Gastrocnemius medialis (tissue), 4 donors: Measurements from ENCODE around the gene TESK1. TPM values are rescaled to one million over a fixed set of nuclear protein-coding genes. Genes with fewer than 3 reads are reported as not detected.
A peak's percentile ranks its signal among the peaks of the same experiment; 100 is the strongest.

Source experiments
- ATAC-seq, 2 donors: fragments of 150-250 bp; one replicate each; pipeline ENCODE4 v1.9.1; 2016
- DNase-seq, 2 donors: peaks; one replicate each; pipeline ENCODE4 v3.0.0-alpha.2; 2019
- H3K27ac ChIP-seq, 4 donors: fragments of 200-600 bp; sonication (generic); 1 replicate in 1 of 4; 2 replicates in 3 of 4; pipeline ENCODE4 v1.5.1; 2016 to 2018; ENCODE audit warnings: mild to moderate bottlenecking in 2 of 4, moderate library complexity in 1 of 4
- H3K27me3 ChIP-seq, 3 donors: fragments of 200-600 bp; sonication (generic) in 2 of 3; 1 replicate in 1 of 3; 2 replicates in 2 of 3; pipeline versions ENCODE4 v1.5.1 to v1.6.0; 2016 to 2019; ENCODE audit warnings: mild to moderate bottlenecking in 1 of 3, moderate library complexity in 1 of 3
- H3K36me3 ChIP-seq, 2 donors: fragments of 200-600 bp; sonication (generic) in 1 of 2; one replicate each; pipeline ENCODE4 v1.5.1; 2017 to 2018
- H3K4me1 ChIP-seq, 2 donors: fragments of 200-600 bp; sonication (generic) in 1 of 2; one replicate each; pipeline ENCODE4 v1.5.1; 2016 to 2017; ENCODE audit warnings: mild to moderate bottlenecking in 2 of 2
- H3K4me3 ChIP-seq, 4 donors: fragments of 200-600 bp; sonication (generic) in 3 of 4; 1 replicate in 1 of 4; 2 replicates in 3 of 4; pipeline ENCODE4 v1.5.1; 2016 to 2019; ENCODE audit warnings: mild to moderate bottlenecking in 2 of 4
- H3K9me3 ChIP-seq, 3 donors: fragments of 200-600 bp; sonication (generic) in 2 of 3; 1 replicate in 1 of 3; 2 replicates in 2 of 3; pipeline ENCODE4 v1.5.1; 2016 to 2019
- CTCF ChIP-seq, 5 experiments: fragments of 450-650 bp in 3 of 5; fragments of 200-600 bp in 2 of 5; sonication (generic) in 2 of 5; IDR thresholded peaks in 4 of 5; conservative IDR thresholded peaks in 1 of 5; 1 replicate in 4 of 5; 2 replicates in 1 of 5; pipeline ENCODE4 v1.5.1; 2016 to 2019; ENCODE audit warnings: antibody characterized with exemption in 5 of 5, mild to moderate bottlenecking in 3 of 5, moderate library complexity in 3 of 5
- POLR2A ChIP-seq, 2 donors: fragments of 450-650 bp; IDR thresholded peaks; one replicate each; pipeline ENCODE4 v1.6.1; 2017; ENCODE audit warnings: antibody characterized with exemption in 2 of 2, mild to moderate bottlenecking in 2 of 2, moderate library complexity in 2 of 2
- in situ Hi-C, 4 donors: fragments of 200-750 bp; cut with MboI; loops; one replicate each; pipeline versions ENCODE4 v1.15.0 to v1.8.0; 2017; ENCODE audit warnings: low sequenced_read_pairs in 4 of 4
- intact Hi-C: fragments of 100-400 bp; cut with DNase I; formaldehyde crosslinking; loops from one replicate; pipeline ENCODE4 v1.15.1; 2023; ENCODE audit warnings: low total_unique reads
- total RNA-seq, 4 donors: library from RNA; depleted of rRNA; stranded (reverse); fragments of >200 nt; gene quantifications; one replicate each; pipeline versions ENCODE4 v1.1.0 to v1.2.3, GENCODE V29; 2016

TESK1 gene
- total RNA-seq, 4 donors from 2014 or later = 48.1 to 108 (median 65.4) TPM

- Histone ChIP-seq H3K27me3 (no peaks in the 10 kb centered on the region), H3K4me3 (peak overlapping the region in 1 of 4 donors; percentile 73), H3K36me3 (peaks cover 0 to 9% of the 10 kb centered on the region in 2 donors), H3K9me3 (no peaks in the 10 kb centered on the region), H3K4me1 (peaks cover 32 to 36% of the 10 kb centered on the region in 2 donors), H3K27ac (peak overlapping the region in 2 of 4 donors; percentile 15 to 93)
- ATAC-seq (no peak), DNase-seq (no peak)
- TF ChIP-seq POLR2A (IDR thresholded peaks at IDR 0.05) (no peak), CTCF (IDR thresholded peaks at IDR 0.05 in 4 of 5, conservative IDR thresholded peaks at IDR 0.05 in 1 of 5) (no peak)
- intact Hi-C loops = no loop called here
- in situ Hi-C loops = no loop called here
Measured at GRCh38 chr9:35606726-35607125, 1.7 kb downstream of the TESK1 start.

- DNase-seq (no peak), ATAC-seq (no peak)
- TF ChIP-seq CTCF (IDR thresholded peaks at IDR 0.05 in 4 of 5, conservative IDR thresholded peaks at IDR 0.05 in 1 of 5) = no peak
- TF ChIP-seq POLR2A (IDR thresholded peaks at IDR 0.05) = no peak
- Histone ChIP-seq H3K27ac (no peak overlapping the region), H3K4me3 (no peak overlapping the region), H3K36me3 (peaks cover 0 to 9% of the 10 kb centered on the region in 2 donors), H3K27me3 (no peaks in the 10 kb centered on the region), H3K4me1 (peaks cover 24 to 30% of the 10 kb centered on the region in 2 donors), H3K9me3 (no peaks in the 10 kb centered on the region)
- intact Hi-C loops (no loop called here), in situ Hi-C loops (no loop called here)
Measured at GRCh38 chr9:35608221-35608620, 3.2 kb downstream of the TESK1 start.

GRCh38 chr9:35609001-35609819, 4.1 kb downstream of the TESK1 start:
- ATAC-seq = peak in 1 of 2 donors; percentile 46
- intact Hi-C loops (no loop called here), in situ Hi-C loops (no loop called here)
- TF ChIP-seq POLR2A (IDR thresholded peaks at IDR 0.05) (no peak), CTCF (IDR thresholded peaks at IDR 0.05 in 4 of 5, conservative IDR thresholded peaks at IDR 0.05 in 1 of 5) (no peak)
- H3K36me3 ChIP-seq = peaks cover 0 to 9% of the 10 kb centered on the region in 2 donors
- peaks cover 21 to 29% of the 10 kb centered on the region in 2 donors for H3K4me1 ChIP-seq
- peak overlapping the region; percentile 63 to 81 (median 70) for H3K27ac ChIP-seq
- H3K4me3 ChIP-seq = no peak overlapping the region
- peak; percentile 48 to 83 for DNase-seq
- H3K27me3 ChIP-seq = no peaks in the 10 kb centered on the region
- H3K9me3 ChIP-seq = no peaks in the 10 kb centered on the region

GRCh38 chr9:35609820-35610163, 4.7 kb downstream of the TESK1 start:
- no peak for TF ChIP-seq POLR2A (IDR thresholded peaks at IDR 0.05)
- TF ChIP-seq CTCF (IDR thresholded peaks at IDR 0.05 in 4 of 5, conservative IDR thresholded peaks at IDR 0.05 in 1 of 5) = no peak
- Histone ChIP-seq H3K27me3 (no peaks in the 10 kb centered on the region), H3K4me3 (no peak overlapping the region), H3K4me1 (peaks cover 21 to 26% of the 10 kb centered on the region in 2 donors), H3K9me3 (no peaks in the 10 kb centered on the region), H3K27ac (peak overlapping the region; percentile 63 to 81 (median 70)), H3K36me3 (peaks cover 0 to 9% of the 10 kb centered on the region in 2 donors)
- in situ Hi-C loops (no loop called here), intact Hi-C loops (no loop called here)
- DNase-seq (no peak), ATAC-seq (no peak)
